Heart left ventricle (tissue), 16 donors: ENCODE results near the gene SPATA31C2. TPM values are rescaled to one million over a fixed set of nuclear protein-coding genes. Genes with fewer than 3 reads are reported as not detected.
A peak's percentile ranks its signal among the peaks of the same experiment; 100 is the strongest.
"Not testable (repeated sequence)": the region's sequence is repeated elsewhere in the genome, so short reads cannot be mapped to it uniquely, and the experiment has no call there.

Experiments used
- ATAC-seq, 4 donors: fragments of 200-7000 bp; cut with Tn5 transposase; one replicate each; pipeline ENCODE4 v1.9.1; 2020 to 2022; ENCODE audit warnings: moderate library complexity in 4 of 4, mild to moderate bottlenecking in 3 of 4, moderate number of reproducible peaks in 1 of 4
- DNase-seq, 5 donors: peaks; one replicate each; pipeline ENCODE4 v3.0.0-alpha.2; 2020
- H3K27ac ChIP-seq, 12 donors: fragments of 200-600 bp; sonication (generic) in 4 of 12; one replicate each; pipeline versions ENCODE4 v1.5.0 to v1.8.0; 2016 to 2022; ENCODE audit warnings: mild to moderate bottlenecking in 2 of 12
- H3K27me3 ChIP-seq, 9 donors: fragments of 200-600 bp; sonication (generic) in 2 of 9; one replicate each; pipeline versions ENCODE4 v1.5.1 to v1.8.0; 2016 to 2022; ENCODE audit warnings: mild to moderate bottlenecking in 3 of 9
- H3K36me3 ChIP-seq, 9 donors: fragments of 200-600 bp; sonication (generic) in 2 of 9; one replicate each; pipeline versions ENCODE4 v1.5.0 to v1.8.0; 2018 to 2022; ENCODE audit warnings: mild to moderate bottlenecking in 2 of 9
- H3K4me1 ChIP-seq, 12 donors: fragments of 200-600 bp; sonication (generic) in 4 of 12; one replicate each; pipeline versions ENCODE4 v1.5.0 to v1.8.0; 2016 to 2022; ENCODE audit warnings: mild to moderate bottlenecking in 3 of 12
- H3K4me3 ChIP-seq, 12 donors: fragments of 200-600 bp; sonication (generic) in 4 of 12; one replicate each; pipeline versions ENCODE4 v1.5.0 to v1.8.0; 2017 to 2022; ENCODE audit warnings: mild to moderate bottlenecking in 9 of 12, moderate library complexity in 4 of 12
- H3K9me3 ChIP-seq, 12 donors: fragments of 200-600 bp; sonication (generic) in 4 of 12; one replicate each; pipeline versions ENCODE4 v1.5.0 to v1.8.0; 2016 to 2022; ENCODE audit warnings: mild to moderate bottlenecking in 1 of 12
- CTCF ChIP-seq, 12 donors: fragments of 200-600 bp; sonication (generic) in 4 of 12; IDR thresholded peaks; one replicate each; pipeline versions ENCODE4 v1.5.0 to v1.8.0; 2018 to 2022; ENCODE audit warnings: antibody characterized with exemption in 12 of 12, mild to moderate bottlenecking in 5 of 12
- POLR2A ChIP-seq, 2 donors: fragments of 450-650 bp; IDR thresholded peaks; one replicate each; pipeline ENCODE4 v1.6.1; 2017; ENCODE audit warnings: antibody characterized with exemption in 2 of 2, mild to moderate bottlenecking in 2 of 2, moderate library complexity in 2 of 2
- WGBS, 4 donors: extraction: QIAGEN DNeasy Blood & Tissue Kit in 2 of 4; methylation state at CpG; one replicate each; pipeline versions ENCODE4 v1.1.5 to v1.1.7; 2013 to 2018; 5-methylcytosine and 5-hydroxymethylcytosine counted together
- intact Hi-C, 10 donors: fragments of 100-400 bp; cut with DNase I; formaldehyde crosslinking; loops; one replicate each; pipeline versions ENCODE4 v1.11.1 to v1.14.2; 2022
- long read RNA-seq, 3 donors: library from polyadenylated mRNA; unstranded; transcript quantifications; one replicate each; pipeline ENCODE4 v2.0.0, GENCODE V29; 2020 to 2021
- polyA plus RNA-seq, 2 donors: library from polyadenylated mRNA; stranded (reverse); fragments of 200-250 nt; gene quantifications; one replicate each; pipeline ENCODE4 v1.2.3, GENCODE V29; 2013
- total RNA-seq, 9 donors: library from RNA; depleted of rRNA in 2 of 9; stranded (reverse); fragments of >200 nt in 2 of 9; fragmentation: NEBNext Ultra II Directional in 3 of 9; extraction: Animal tissue kit (Norgen Biotek cat#: 25700) in 3 of 9; gene quantifications; one replicate each; pipeline versions ENCODE4 v1.1.0 to v1.2.4, GENCODE V29; 2016 to 2023
- donor health status: ischemic (EF 13 %, LVEDD 7.1; RV severe dilation, severe dysfunction).
- donor health status: healthy with polysubstance abuse.
- donor health status: DM: no; HTN: yes; CAD: no.
- donor health status: DM: no; HTN: no; CAD: no.
- donor health status: ischemic (EF 25% LVEDD 6.9; RV normal size, moderate dysfunction).
- donor health status: ischemic (EF 25% LVEDD 5.7; RV mildly dilated, moderate dysfunction).
- donor health status: healthy.
- donor health status: DM: yes; HTN: yes; CAD: no.
- donor health status: ischemic (EF 35%, LVEDD 5.7; RV mildly dilated, moderate dysfunction).
- donor health status: nonischemic (EF 11% LVEDD 7.7; RV severe dilation, severe dysfunction).
- donor health status: DM: yes; HTN: yes; CAD: no.
- donor health status: PGD.
- donor health status: ischemic (EF 29% LVEDD 5.4; RV normal size, mild dysfunction).
- donor health status: nonischemic (EF 23%, LVEDD 6.1; RV moderate dilation, normal function).

Gene SPATA31C2
- total RNA-seq (not detected), polyA plus RNA-seq (not detected)
- long read RNA-seq, donor 1 = 0 reads
- long read RNA-seq, donor 2 = 0 reads
- long read RNA-seq, donor 3 = 0 reads

GRCh38 chr9:88138375-88138774 lies at the start of gene SPATA31C2:
SPATA31C2 (minus strand) TSS chr9:88138475; CDS start chr9:88138446, 29 bp downstream.
- intact Hi-C loops, DNase-seq, H3K4me3 ChIP-seq, ATAC-seq, H3K36me3 ChIP-seq, H3K27ac ChIP-seq, H3K27me3 ChIP-seq, H3K9me3 ChIP-seq, H3K4me1 ChIP-seq: not testable (repeated sequence)
- 61 to 65% methylated on average over 1 of the region's 8 CpGs; no CpG with 5 or more reads in 2 of the 4 donors for WGBS, 4 donors

GRCh38 chr9:88187631-88188030 lies 49.4 kb upstream of the SPATA31C2 start:
- DNase-seq = no peak
- H3K4me1 ChIP-seq = peaks cover 0 to 18% (median 0%) of the 10 kb centered on the region in 12 donors
- intact Hi-C loops = no loop called here
- H3K27me3 ChIP-seq = no peaks in the 10 kb centered on the region
- no peak for ATAC-seq
- no peak for TF ChIP-seq POLR2A (IDR thresholded peaks at IDR 0.05)
- no peak for TF ChIP-seq CTCF (IDR thresholded peaks at IDR 0.05)
- WGBS, 4 donors = 42 to 68% (median 54%) methylated on average over 2 of the region's 2 CpGs
- H3K4me3 ChIP-seq = no peak overlapping the region
- no peaks in the 10 kb centered on the region for H3K36me3 ChIP-seq
- peaks cover 0 to 11% (median 0%) of the 10 kb centered on the region in 12 donors for H3K9me3 ChIP-seq
- no peak overlapping the region for H3K27ac ChIP-seq

- Histone ChIP-seq H3K27me3 (no peaks in the 10 kb centered on the region), H3K27ac (no peak overlapping the region), H3K4me1 (peaks cover 0 to 18% (median 0%) of the 10 kb centered on the region in 12 donors), H3K36me3 (no peaks in the 10 kb centered on the region), H3K9me3 (peaks cover 0 to 11% (median 0%) of the 10 kb centered on the region in 12 donors), H3K4me3 (no peak overlapping the region)
- TF ChIP-seq CTCF (IDR thresholded peaks at IDR 0.05) = no peak
- no peak for TF ChIP-seq POLR2A (IDR thresholded peaks at IDR 0.05)
- intact Hi-C loops = no loop called here
- WGBS, 4 donors = 79 to 83% (median 80%) methylated on average over 3 of the region's 3 CpGs
- ATAC-seq = no peak
- DNase-seq = no peak
Measured at GRCh38 chr9:88186495-88187110, 48.3 kb upstream of the SPATA31C2 start.

- no peaks in the 10 kb centered on the region for H3K27me3 ChIP-seq
- no peaks in the 10 kb centered on the region for H3K36me3 ChIP-seq
- intact Hi-C loops = no loop called here
- peaks cover 0 to 5% (median 0%) of the 10 kb centered on the region in 12 donors for H3K9me3 ChIP-seq
- H3K4me3 ChIP-seq = no peak overlapping the region
- 53 to 59% (median 54%) methylated on average over 2 of the region's 2 CpGs for WGBS, 4 donors
- no peak overlapping the region for H3K27ac ChIP-seq
- TF ChIP-seq CTCF (IDR thresholded peaks at IDR 0.05) = no peak
- peaks cover 0 to 18% (median 0%) of the 10 kb centered on the region in 12 donors for H3K4me1 ChIP-seq
- ATAC-seq = peak in 1 of 4 donors; percentile 24
- no peak for DNase-seq
Measured at GRCh38 chr9:88184976-88185375, 46.7 kb upstream of the SPATA31C2 start.
